ENCODE measurements around the gene PRR5. TPM values are rescaled to one million over a fixed set of nuclear protein-coding genes. Genes with fewer than 3 reads are reported as not detected.

Gene PRR5
- total RNA-seq, 1 experiment from 2014 or later = 26.9 TPM

GRCh38 chr22:44724859-44725258, 22.9 kb downstream of the PRR5 start:
- Histone ChIP-seq H3K27me3 (ENCODE audit: insufficient read depth, low read length) (no peaks in the 10 kb centered on the region), H3K4me3 (replicated peaks in 1 of 2; ENCODE audit: low read depth in 1 of 2, low read length in 2 of 2) (no peak overlapping the region), H3K9ac (ENCODE audit: low read length) (no peak overlapping the region), H3K4me2 (ENCODE audit: low read length) (no peak overlapping the region), H3K9me2 (ENCODE audit: insufficient read depth) (no peaks in the 10 kb centered on the region), H3K9me3 (ENCODE audit: control insufficient read depth in 1 of 2, insufficient read depth in 1 of 2, low read depth in 1 of 2, low read length in 2 of 2) (no peaks in the 10 kb centered on the region), H3K27ac (ENCODE audit: low read depth, low read length) (no peak overlapping the region), H3K4me1 (ENCODE audit: control insufficient read depth in 1 of 2, insufficient read depth in 2 of 2, low read length in 2 of 2) (no peaks in the 10 kb centered on the region; a peak in 1 of 4 replicates), H2AFZ (ENCODE audit: low read depth, low read length, poor library complexity, severe bottlenecking) (no peak overlapping the region), H3K79me2 (ENCODE audit: insufficient read depth, low read length) (no peaks in the 10 kb centered on the region), H4K20me1 (ENCODE audit: insufficient read depth) (no peaks in the 10 kb centered on the region), H3K36me3 (ENCODE audit: control insufficient read depth in 1 of 2, insufficient read depth in 2 of 2, low read length in 2 of 2) (no peaks in the 10 kb centered on the region; a peak in 3 of 4 replicates)
- ChIA-PET POLR2A (no interaction called here), CTCF (no interaction called here), RAD21 (ENCODE audit: low non-redundant PET in 1 of 2, low total read pairs in 2 of 2, uncharacterized antibody in 2 of 2, unreplicated experiment in 2 of 2) (no interaction called here)
- ATAC-seq (no peak), DNase-seq (ENCODE audit: low read depth, low spot score) (no peak)
- intact Hi-C loops (cut with micrococcal nuclease) = no loop called here
- BruUV-seq (replicated peaks) = no TSS peak
- TF ChIP-seq YY1 (IDR thresholded peaks at IDR 0.05; ENCODE audit: extremely low read depth, insufficient replicate concordance, low read depth, low read length) = no peak
- no peak for TF ChIP-seq CEBPB (IDR thresholded peaks at IDR 0.05; ENCODE audit: low read depth)
- TF ChIP-seq RAD21 (IDR thresholded peaks at IDR 0.05; ENCODE audit: low read depth) = no peak
- no peak for TF ChIP-seq CTCF (IDR thresholded peaks at IDR 0.05 in 2 of 3, conservative IDR thresholded peaks at IDR 0.05 in 1 of 3; ENCODE audit: borderline replicate concordance in 1 of 3, insufficient read depth in 1 of 3, low read depth in 2 of 3, low read length in 2 of 3)
- no peak for TF ChIP-seq FOSL1 (IDR thresholded peaks at IDR 0.05; ENCODE audit: low read depth)
- no peak for TF ChIP-seq SRF (IDR thresholded peaks at IDR 0.05; ENCODE audit: low read depth)
- TF ChIP-seq ZBTB33 (IDR thresholded peaks at IDR 0.05; ENCODE audit: extremely low read depth, insufficient replicate concordance, low read length) = no peak
- no peak for TF ChIP-seq ZNF274 (IDR thresholded peaks at IDR 0.05; ENCODE audit: low read depth, low read length)
- TF ChIP-seq ELF1 (IDR thresholded peaks at IDR 0.05; ENCODE audit: borderline replicate concordance, low read depth) = no peak
- no peak for TF ChIP-seq SP1 (IDR thresholded peaks at IDR 0.05; ENCODE audit: low read depth)
- TF ChIP-seq CBX3 (IDR thresholded peaks at IDR 0.05; ENCODE audit: low read depth) = no peak
- no peak for TF ChIP-seq SIN3A (IDR thresholded peaks at IDR 0.05; ENCODE audit: low read depth)
- TF ChIP-seq EZH2 (IDR thresholded peaks at IDR 0.05) = no peak
- TF ChIP-seq ZFX (IDR thresholded peaks at IDR 0.05) = no peak
- TF ChIP-seq TCF7L2 (IDR thresholded peaks at IDR 0.05; ENCODE audit: borderline replicate concordance, extremely low read depth, insufficient read depth, insufficient read length) = no peak
- TF ChIP-seq ATF3 (IDR thresholded peaks at IDR 0.05) = no peak
